Testis (tissue), 2 donors: ENCODE measurements around the gene ARHGEF25.

Experiments
- CTCF ChIP-seq, 3 experiments: fragments of 450-650 bp in 2 of 3; fragments of 200-600 bp in 1 of 3; sonication (generic) in 1 of 3; IDR thresholded peaks; one replicate each; pipeline ENCODE4 v1.5.1; 2016 to 2019; ENCODE audit warnings: antibody characterized with exemption in 3 of 3, mild to moderate bottlenecking in 2 of 3, moderate library complexity in 1 of 3
- POLR2A ChIP-seq: fragments of 450-650 bp; IDR thresholded peaks from one replicate; pipeline ENCODE4 v1.6.1; 2017; ENCODE audit warnings: antibody characterized with exemption, mild to moderate bottlenecking, moderate library complexity

- TF ChIP-seq POLR2A = no peak
- no peak for TF ChIP-seq CTCF (IDR thresholded peaks at IDR 0.05)
These were observed 2.3 kb downstream of the ARHGEF25 start for GRCh38 chr12:57613427-57614109.
